ENCODE data around the gene HSD17B2.
"Not testable (repeated sequence)": the region's sequence is repeated elsewhere in the genome, so short reads cannot be mapped to it uniquely, and the experiment has no call there.

The HSD17B2 gene

GRCh38 chr16:82129881-82130280 is 94.8 kb downstream of the HSD17B2 start:
- no peak overlapping the region for H3K27ac ChIP-seq
- TF ChIP-seq ZFX (IDR thresholded peaks at IDR 0.05; ENCODE audit: borderline replicate concordance): no peak
- TF ChIP-seq CTCF (IDR thresholded peaks at IDR 0.05): no peak

- H3K27ac ChIP-seq: no peak overlapping the region
Measured at GRCh38 chr16:82133798-82134197, 98.7 kb downstream of the HSD17B2 start.

DNA sequence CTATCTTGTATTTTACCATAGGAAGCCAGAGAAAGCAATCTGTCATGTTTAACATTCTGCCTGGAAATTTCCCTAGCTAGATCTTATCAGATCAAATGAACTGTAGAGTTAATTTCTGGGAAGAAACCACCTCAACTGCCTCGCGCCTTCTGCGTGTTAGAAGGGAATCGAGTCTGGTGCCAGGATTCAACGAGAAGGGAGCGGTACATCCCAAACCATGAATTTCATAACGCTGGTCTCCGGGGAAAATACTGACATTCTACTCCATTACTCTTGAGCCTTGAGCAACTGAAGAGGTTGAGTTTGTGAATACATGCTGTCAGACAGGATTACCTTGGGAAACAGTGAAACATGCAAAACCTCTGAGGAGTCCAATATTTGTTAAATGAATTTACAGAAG is 99.8 kb downstream of the HSD17B2 start:
- TF ChIP-seq ZFX (IDR thresholded peaks at IDR 0.05; ENCODE audit: borderline replicate concordance): no peak
- no peak for TF ChIP-seq CTCF (IDR thresholded peaks at IDR 0.05)
- H3K27ac ChIP-seq: no peak overlapping the region

More at GRCh38 chr16:82133798-82134197, 98.7 kb downstream of the HSD17B2 start:
- TF ChIP-seq CTCF (IDR thresholded peaks at IDR 0.05): no peak
- TF ChIP-seq ZFX (IDR thresholded peaks at IDR 0.05; ENCODE audit: borderline replicate concordance): no peak

- no peak overlapping the region for H3K27ac ChIP-seq
- TF ChIP-seq CTCF (IDR thresholded peaks at IDR 0.05) (no peak), ZFX (IDR thresholded peaks at IDR 0.05; ENCODE audit: borderline replicate concordance) (no peak)
Measured at GRCh38 chr16:82135844-82136243, 100.8 kb downstream of the HSD17B2 start.

GRCh38 chr16:82136956-82137821 is 102.1 kb downstream of the HSD17B2 start:
- no peak for TF ChIP-seq CTCF (IDR thresholded peaks at IDR 0.05)
- no peak for TF ChIP-seq ZFX (IDR thresholded peaks at IDR 0.05; ENCODE audit: borderline replicate concordance)
- no peak overlapping the region for H3K27ac ChIP-seq

DNA sequence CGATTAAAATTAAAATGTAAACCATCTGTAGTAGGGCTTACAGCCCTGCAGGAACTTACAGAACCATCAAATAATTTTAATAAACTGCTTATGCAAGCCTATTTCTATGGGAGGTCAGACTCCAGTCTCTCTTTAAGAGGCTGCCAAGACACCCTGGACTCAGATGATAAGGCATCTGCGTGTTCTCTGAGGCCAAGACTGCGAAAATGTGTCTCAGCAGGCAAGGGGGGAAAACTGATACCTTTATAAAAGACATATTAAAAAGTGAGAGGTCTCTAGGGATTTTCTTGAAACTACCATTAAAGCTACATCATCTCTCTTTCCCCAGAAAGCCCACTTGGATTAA is 102.7 kb downstream of the HSD17B2 start:
- TF ChIP-seq CTCF (IDR thresholded peaks at IDR 0.05) (no peak), ZFX (IDR thresholded peaks at IDR 0.05; ENCODE audit: borderline replicate concordance) (no peak)
- no peak overlapping the region for H3K27ac ChIP-seq

GRCh38 chr16:82138478-82139285 is 103.6 kb downstream of the HSD17B2 start:
- TF ChIP-seq ZFX (IDR thresholded peaks at IDR 0.05; ENCODE audit: borderline replicate concordance): no peak
- TF ChIP-seq CTCF (IDR thresholded peaks at IDR 0.05): no peak
- no peak overlapping the region for H3K27ac ChIP-seq

GRCh38 chr16:82139286-82139571 is 104.2 kb downstream of the HSD17B2 start:
- not testable (repeated sequence) for H3K27ac ChIP-seq

Measured in 22Rv1 (cell line).